Endothelial cell (in vitro differentiated cells): ENCODE data around the gene SYT17. TPM values are rescaled to one million over a fixed set of nuclear protein-coding genes. Genes with fewer than 3 reads are reported as not detected.

Source experiments
- DNase-seq: peaks from one replicate; pipeline ENCODE4 v3.0.0; 2021; ENCODE audit warnings: low spot score
- H3K27ac Mint-ChIP-seq: one replicate; pipeline ENCODE4 v1.8.0; 2021; ENCODE audit warnings: mixed read lengths, inconsistent platforms; ENCODE audit not compliant: unreplicated experiment
- H3K27me3 Mint-ChIP-seq: one replicate; pipeline ENCODE4 v1.8.0; 2021; ENCODE audit warnings: mild to moderate bottlenecking, moderate library complexity, mixed read lengths, inconsistent platforms; ENCODE audit not compliant: unreplicated experiment
- H3K36me3 Mint-ChIP-seq: one replicate; pipeline ENCODE4 v1.8.0; 2021; ENCODE audit warnings: mild to moderate bottlenecking, low read depth, mixed read lengths, inconsistent platforms; ENCODE audit not compliant: unreplicated experiment
- H3K4me1 Mint-ChIP-seq: one replicate; pipeline ENCODE4 v1.8.0; 2021; ENCODE audit warnings: mild to moderate bottlenecking, mixed read lengths, inconsistent platforms; ENCODE audit not compliant: unreplicated experiment
- H3K4me3 Mint-ChIP-seq: one replicate; pipeline ENCODE4 v1.8.0; 2021; ENCODE audit warnings: mild to moderate bottlenecking, mixed read lengths, inconsistent platforms; ENCODE audit not compliant: unreplicated experiment
- H3K9me3 Mint-ChIP-seq: one replicate; pipeline ENCODE4 v1.8.0; 2021; ENCODE audit warnings: mixed read lengths, inconsistent platforms; ENCODE audit not compliant: unreplicated experiment
- total RNA-seq: library from RNA; stranded (reverse); fragmentation: NEBNext Ultra II Directional; extraction: Animal tissue kit (Norgen Biotek cat#: 25700); gene quantifications from one replicate; pipeline ENCODE4 v1.2.1, GENCODE V29; 2021; ENCODE audit not compliant: unreplicated experiment
- TF ChIP-seq, protein P1 (sequence below): fragments of 200-600 bp; sonication (generic); IDR thresholded peaks from one replicate; pipeline ENCODE4 v1.5.0; 2021; ENCODE audit warnings: antibody characterized with exemption; ENCODE audit not compliant: unreplicated experiment

SYT17 gene
- total RNA-seq, 1 donor from 2014 or later: 16.4 TPM

DNA sequence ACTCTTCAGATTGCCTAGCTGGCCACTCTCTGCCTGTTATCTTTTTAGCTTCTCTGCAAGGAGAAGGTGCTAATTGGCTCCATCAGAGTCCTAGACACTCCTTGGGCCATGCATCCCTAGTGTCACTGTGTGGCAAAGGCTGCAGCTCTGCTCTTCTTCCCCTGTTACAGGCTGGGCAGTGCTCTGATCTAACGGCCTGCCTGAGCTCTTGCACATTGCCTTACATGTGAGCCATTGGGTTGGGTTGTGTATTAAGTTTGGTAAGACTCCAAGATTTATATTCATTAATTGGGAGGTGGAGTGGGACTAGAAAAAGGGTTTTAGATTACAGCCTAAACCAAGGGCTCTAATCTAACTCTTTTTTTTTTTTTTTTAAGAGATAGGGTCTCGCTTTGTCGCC is 23.0 kb upstream of the SYT17 start:
- H3K27ac Mint-ChIP-seq: no peak overlapping the region
- no peaks in the 10 kb centered on the region for H3K9me3 Mint-ChIP-seq
- peaks cover 1% of the 10 kb centered on the region for H3K4me1 Mint-ChIP-seq
- DNase-seq: no peak
- peaks cover 1% of the 10 kb centered on the region for H3K27me3 Mint-ChIP-seq
- no peak overlapping the region for H3K4me3 Mint-ChIP-seq
- H3K36me3 Mint-ChIP-seq: no peaks in the 10 kb centered on the region
- TF ChIP-seq, protein P1, sequence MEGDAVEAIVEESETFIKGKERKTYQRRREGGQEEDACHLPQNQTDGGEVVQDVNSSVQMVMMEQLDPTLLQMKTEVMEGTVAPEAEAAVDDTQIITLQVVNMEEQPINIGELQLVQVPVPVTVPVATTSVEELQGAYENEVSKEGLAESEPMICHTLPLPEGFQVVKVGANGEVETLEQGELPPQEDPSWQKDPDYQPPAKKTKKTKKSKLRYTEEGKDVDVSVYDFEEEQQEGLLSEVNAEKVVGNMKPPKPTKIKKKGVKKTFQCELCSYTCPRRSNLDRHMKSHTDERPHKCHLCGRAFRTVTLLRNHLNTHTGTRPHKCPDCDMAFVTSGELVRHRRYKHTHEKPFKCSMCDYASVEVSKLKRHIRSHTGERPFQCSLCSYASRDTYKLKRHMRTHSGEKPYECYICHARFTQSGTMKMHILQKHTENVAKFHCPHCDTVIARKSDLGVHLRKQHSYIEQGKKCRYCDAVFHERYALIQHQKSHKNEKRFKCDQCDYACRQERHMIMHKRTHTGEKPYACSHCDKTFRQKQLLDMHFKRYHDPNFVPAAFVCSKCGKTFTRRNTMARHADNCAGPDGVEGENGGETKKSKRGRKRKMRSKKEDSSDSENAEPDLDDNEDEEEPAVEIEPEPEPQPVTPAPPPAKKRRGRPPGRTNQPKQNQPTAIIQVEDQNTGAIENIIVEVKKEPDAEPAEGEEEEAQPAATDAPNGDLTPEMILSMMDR: no peak

GRCh38 chr16:19147126-19147525 is 20.9 kb upstream of the SYT17 start:
- no peak for DNase-seq
- Mint-ChIP-seq H3K9me3 (no peaks in the 10 kb centered on the region), H3K4me3 (no peak overlapping the region), H3K4me1 (peaks cover 6% of the 10 kb centered on the region), H3K36me3 (no peaks in the 10 kb centered on the region), H3K27me3 (peaks cover 1% of the 10 kb centered on the region), H3K27ac (no peak overlapping the region)
- TF ChIP-seq, protein P1: no peak

- no peaks in the 10 kb centered on the region for H3K9me3 Mint-ChIP-seq
- no peak overlapping the region for H3K27ac Mint-ChIP-seq
- TF ChIP-seq, protein P1: no peak
- no peak for DNase-seq
- no peaks in the 10 kb centered on the region for H3K36me3 Mint-ChIP-seq
- peaks cover 1% of the 10 kb centered on the region for H3K27me3 Mint-ChIP-seq
- H3K4me1 Mint-ChIP-seq: peaks cover 6% of the 10 kb centered on the region
- H3K4me3 Mint-ChIP-seq: no peak overlapping the region
Measured at GRCh38 chr16:19147627-19148026, 20.4 kb upstream of the SYT17 start.

DNA sequence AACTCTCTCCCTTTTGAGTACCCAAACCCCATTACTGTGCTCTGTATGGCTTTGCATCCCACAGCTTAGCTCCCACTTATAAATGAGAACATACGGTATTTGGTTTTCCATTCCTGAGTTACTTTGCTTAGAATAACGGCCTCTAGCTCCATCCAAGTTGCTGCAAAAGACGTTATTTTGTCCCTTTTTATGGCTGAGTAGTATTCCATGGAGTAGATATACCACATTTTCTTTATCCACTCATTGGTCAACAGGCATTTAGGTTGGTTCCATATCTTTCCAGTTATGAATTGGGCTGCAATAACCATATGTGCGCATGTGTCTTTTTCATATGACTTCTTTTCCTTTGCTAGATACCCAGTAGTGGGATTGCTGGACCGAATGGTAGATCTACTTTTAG is 19.9 kb upstream of the SYT17 start:
- DNase-seq: no peak
- H3K4me1 Mint-ChIP-seq: peaks cover 6% of the 10 kb centered on the region
- H3K36me3 Mint-ChIP-seq: no peaks in the 10 kb centered on the region
- peaks cover 1% of the 10 kb centered on the region for H3K27me3 Mint-ChIP-seq
- H3K27ac Mint-ChIP-seq: no peak overlapping the region
- TF ChIP-seq, protein P1: no peak
- no peaks in the 10 kb centered on the region for H3K9me3 Mint-ChIP-seq
- no peak overlapping the region for H3K4me3 Mint-ChIP-seq

DNA sequence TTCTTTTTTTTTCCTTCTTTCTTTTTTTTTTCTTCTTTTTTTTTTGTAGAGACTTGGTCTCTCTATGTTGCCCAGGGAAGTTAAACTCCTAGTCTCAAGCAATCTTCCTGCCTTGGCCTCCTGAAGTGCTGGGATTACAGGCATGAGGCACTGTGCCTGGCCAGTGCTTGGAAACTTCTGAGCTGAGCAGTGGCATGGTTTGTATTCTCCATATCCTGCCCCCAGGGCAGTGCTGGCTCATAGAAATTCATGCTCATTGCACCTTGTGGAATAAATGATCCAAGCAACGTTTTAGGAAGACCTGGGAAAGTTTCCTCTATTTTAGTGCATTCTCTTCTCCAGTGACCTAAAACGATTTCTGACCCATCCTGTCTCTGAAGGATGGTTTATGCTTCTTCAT is 16.7 kb upstream of the SYT17 start:
- Mint-ChIP-seq H3K9me3 (no peaks in the 10 kb centered on the region), H3K4me3 (no peak overlapping the region), H3K4me1 (peaks cover 6% of the 10 kb centered on the region), H3K27me3 (peaks cover 4% of the 10 kb centered on the region), H3K36me3 (no peaks in the 10 kb centered on the region), H3K27ac (no peak overlapping the region)
- TF ChIP-seq, protein P1: no peak
- DNase-seq: no peak
